ENCODE results near the gene FGR.
"Not testable (repeated sequence)": the region's sequence is repeated elsewhere in the genome, so short reads cannot be mapped to it uniquely, and the experiment has no call there.

The FGR gene

DNA sequence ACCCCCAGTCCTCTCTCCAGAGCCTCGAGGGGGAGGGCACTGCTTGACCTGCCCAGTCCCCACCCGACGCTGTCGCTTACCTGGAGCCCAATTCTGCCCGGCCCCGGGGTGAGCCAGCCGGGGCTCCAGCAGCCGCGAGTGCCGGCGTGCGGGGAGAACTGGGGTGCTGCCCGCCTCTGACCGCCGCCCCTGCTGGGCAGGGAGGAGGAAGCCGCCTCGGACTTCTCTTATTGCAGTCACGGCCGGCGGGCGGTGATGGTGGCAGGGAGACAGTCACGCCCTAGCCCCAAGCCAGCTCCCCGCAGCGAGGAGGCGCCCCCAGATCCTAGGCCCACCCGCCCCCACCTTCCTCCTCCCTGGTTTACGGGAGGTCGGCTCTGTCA is at the start of gene FGR:
Gene FGR, minus strand, starts transcription at position 201 of the 383 bp plus-strand sequence. CDS start 11,269 bp downstream, outside the sequence.
- no peak within 1 kb of the TSS for H3K27ac ChIP-seq
- TF ChIP-seq ZFX (IDR thresholded peaks at IDR 0.05), result no peak
- TF ChIP-seq, protein P1, sequence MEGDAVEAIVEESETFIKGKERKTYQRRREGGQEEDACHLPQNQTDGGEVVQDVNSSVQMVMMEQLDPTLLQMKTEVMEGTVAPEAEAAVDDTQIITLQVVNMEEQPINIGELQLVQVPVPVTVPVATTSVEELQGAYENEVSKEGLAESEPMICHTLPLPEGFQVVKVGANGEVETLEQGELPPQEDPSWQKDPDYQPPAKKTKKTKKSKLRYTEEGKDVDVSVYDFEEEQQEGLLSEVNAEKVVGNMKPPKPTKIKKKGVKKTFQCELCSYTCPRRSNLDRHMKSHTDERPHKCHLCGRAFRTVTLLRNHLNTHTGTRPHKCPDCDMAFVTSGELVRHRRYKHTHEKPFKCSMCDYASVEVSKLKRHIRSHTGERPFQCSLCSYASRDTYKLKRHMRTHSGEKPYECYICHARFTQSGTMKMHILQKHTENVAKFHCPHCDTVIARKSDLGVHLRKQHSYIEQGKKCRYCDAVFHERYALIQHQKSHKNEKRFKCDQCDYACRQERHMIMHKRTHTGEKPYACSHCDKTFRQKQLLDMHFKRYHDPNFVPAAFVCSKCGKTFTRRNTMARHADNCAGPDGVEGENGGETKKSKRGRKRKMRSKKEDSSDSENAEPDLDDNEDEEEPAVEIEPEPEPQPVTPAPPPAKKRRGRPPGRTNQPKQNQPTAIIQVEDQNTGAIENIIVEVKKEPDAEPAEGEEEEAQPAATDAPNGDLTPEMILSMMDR (conservative IDR thresholded peaks at IDR 0.05), result no peak

DNA sequence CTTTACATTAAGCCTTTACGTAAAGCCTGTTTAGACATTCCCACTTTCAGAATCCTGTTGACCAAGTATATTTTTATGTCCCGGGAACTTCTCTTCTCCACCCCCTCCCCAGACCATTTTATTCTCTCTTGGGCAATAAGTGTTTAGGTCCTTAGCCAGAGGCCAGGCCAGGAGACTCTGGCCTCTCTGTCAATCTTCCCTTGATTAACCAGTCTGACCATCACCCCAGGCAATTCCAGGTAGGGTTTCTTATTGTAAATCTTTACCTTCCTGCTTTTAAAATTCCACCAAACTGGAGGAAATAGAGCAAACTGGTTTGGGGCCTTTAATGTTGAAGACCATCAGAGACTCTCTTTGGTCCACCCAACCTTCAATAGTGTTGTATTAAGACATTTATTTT is 49.2 kb upstream of the FGR start:
- no peak for TF ChIP-seq ZFX (IDR thresholded peaks at IDR 0.05)
- TF ChIP-seq, protein P1 (conservative IDR thresholded peaks at IDR 0.05), result no peak
- H3K27ac ChIP-seq, result no peak overlapping the region

DNA sequence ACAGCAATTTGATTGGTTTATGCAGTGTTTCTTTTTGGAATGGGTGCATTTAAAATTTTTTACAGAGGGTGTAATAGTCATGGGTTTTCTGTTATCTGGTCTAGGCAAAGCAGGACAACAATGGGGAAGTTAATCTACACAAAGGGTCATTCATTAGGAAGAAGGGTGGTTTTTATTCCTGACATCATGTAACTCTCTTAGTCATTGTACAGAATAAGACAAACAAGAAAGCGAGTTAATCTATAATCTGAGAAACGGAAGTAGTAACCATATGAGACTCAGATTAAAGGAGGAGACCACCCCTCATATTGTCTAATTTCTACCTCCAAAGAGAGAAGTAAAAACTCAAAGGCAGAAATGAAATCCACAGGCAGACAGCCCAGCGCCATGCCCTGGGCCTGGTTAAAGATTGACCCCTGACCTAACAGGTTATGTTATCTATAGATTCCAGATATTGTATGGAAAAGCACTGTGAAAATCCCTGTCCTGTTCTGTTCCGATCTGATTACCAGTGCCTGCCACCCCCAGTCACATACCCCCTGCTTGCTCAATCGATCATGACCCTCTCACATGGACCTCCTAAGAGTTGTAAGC is 47.5 kb upstream of the FGR start:
- H3K27ac ChIP-seq, result no peak overlapping the region
- no peak for TF ChIP-seq ZFX (IDR thresholded peaks at IDR 0.05)
- TF ChIP-seq, protein P1 (conservative IDR thresholded peaks at IDR 0.05), result no peak

DNA sequence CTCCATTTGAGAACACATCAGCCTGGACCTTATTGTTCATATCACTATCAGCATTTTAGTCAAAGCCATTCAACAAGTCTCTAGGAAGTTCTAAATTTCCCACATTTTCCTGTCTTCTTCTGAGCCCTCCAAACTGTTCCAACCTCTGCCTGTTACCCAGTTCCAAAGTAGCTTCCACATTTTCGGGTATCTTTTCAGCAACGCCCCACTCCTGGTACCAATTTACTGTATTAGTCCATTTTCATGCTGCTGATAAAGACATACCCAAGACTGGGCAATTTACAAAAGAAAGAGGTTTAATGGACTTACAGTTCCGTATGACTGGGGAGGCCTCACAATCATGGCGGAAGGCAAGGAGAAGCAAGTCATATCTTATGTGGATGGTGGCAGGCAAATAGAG is 46.6 kb upstream of the FGR start:
- H3K27ac ChIP-seq, result not testable (repeated sequence)

- not testable (repeated sequence) for H3K27ac ChIP-seq
Observed at GRCh38 chr1:27680225-27680791, 45.3 kb upstream of the FGR start.

- TF ChIP-seq ZFX (IDR thresholded peaks at IDR 0.05), result no peak
- TF ChIP-seq, protein P1 (conservative IDR thresholded peaks at IDR 0.05), result no peak
- H3K27ac ChIP-seq, result no peak overlapping the region
Observed at GRCh38 chr1:27678747-27679146, 43.8 kb upstream of the FGR start.

GRCh38 chr1:27676410-27676809 is 41.4 kb upstream of the FGR start:
- no peak overlapping the region for H3K27ac ChIP-seq
- TF ChIP-seq, protein P1 (conservative IDR thresholded peaks at IDR 0.05), result no peak
- TF ChIP-seq ZFX (IDR thresholded peaks at IDR 0.05), result no peak

- TF ChIP-seq, protein P1 (conservative IDR thresholded peaks at IDR 0.05), result peak; percentile 1; the same call in 1 of the 2 replicates
- no peak for TF ChIP-seq ZFX (IDR thresholded peaks at IDR 0.05)
- H3K27ac ChIP-seq, result peak overlapping the region; percentile 48
Observed at GRCh38 chr1:27672750-27673112, 37.7 kb upstream of the FGR start.
